Nephron progenitor cell (in vitro differentiated cells): ENCODE results near the gene UBE2E2.

Experiments used
- DNase-seq: peaks from one replicate; pipeline ENCODE4 v3.0.0; 2021
- H3K27ac Mint-ChIP-seq: 2 replicates; pipeline ENCODE4 v1.8.0; 2021; ENCODE audit warnings: mild to moderate bottlenecking, moderate library complexity, mixed read lengths
- H3K27me3 Mint-ChIP-seq: 2 replicates; pipeline ENCODE4 v1.8.0; 2021; ENCODE audit warnings: mild to moderate bottlenecking, low read depth, mixed read lengths; ENCODE audit not compliant: poor library complexity
- H3K36me3 Mint-ChIP-seq: 2 replicates; pipeline ENCODE4 v1.8.0; 2021; ENCODE audit warnings: low read depth, mixed read lengths
- H3K4me1 Mint-ChIP-seq: 2 replicates; pipeline ENCODE4 v1.8.0; 2021; ENCODE audit warnings: mixed read lengths
- H3K4me3 Mint-ChIP-seq: 2 replicates; pipeline ENCODE4 v1.8.0; 2021; ENCODE audit warnings: mild to moderate bottlenecking, moderate library complexity, mixed read lengths
- H3K9me3 Mint-ChIP-seq: 2 replicates; pipeline ENCODE4 v1.8.0; 2021; ENCODE audit warnings: mild to moderate bottlenecking, moderate library complexity, mixed read lengths
- CTCF ChIP-seq: fragments of 200-600 bp; sonication (generic); IDR thresholded peaks from 2 replicates; pipeline ENCODE4 v1.5.0; 2021; ENCODE audit warnings: antibody characterized with exemption

UBE2E2 gene

GRCh38 chr3:23601091-23601822 lies 398.1 kb downstream of the UBE2E2 start:
- Mint-ChIP-seq H3K36me3 (peaks cover 8% of the 10 kb centered on the region), H3K27ac (no peak overlapping the region), H3K4me1 (peaks cover 14% of the 10 kb centered on the region), H3K27me3 (no peaks in the 10 kb centered on the region), H3K9me3 (peaks cover 13% of the 10 kb centered on the region), H3K4me3 (no peak overlapping the region)
- no peak for DNase-seq
- no peak for TF ChIP-seq CTCF

GRCh38 chr3:23602971-23603370 lies 399.8 kb downstream of the UBE2E2 start:
- Mint-ChIP-seq H3K9me3 (peaks cover 5% of the 10 kb centered on the region), H3K4me1 (peaks cover 13% of the 10 kb centered on the region)
- TF ChIP-seq CTCF, result no peak

GRCh38 chr3:23607184-23607847 lies 404.2 kb downstream of the UBE2E2 start:
- no peak for DNase-seq
- H3K4me3 Mint-ChIP-seq, result no peak overlapping the region
- peaks cover 5% of the 10 kb centered on the region for H3K9me3 Mint-ChIP-seq
- no peaks in the 10 kb centered on the region for H3K27me3 Mint-ChIP-seq
- no peak overlapping the region for H3K27ac Mint-ChIP-seq
- H3K36me3 Mint-ChIP-seq, result no peaks in the 10 kb centered on the region
- peaks cover 24% of the 10 kb centered on the region for H3K4me1 Mint-ChIP-seq
- no peak for TF ChIP-seq CTCF

More at GRCh38 chr3:23602971-23603370, 399.8 kb downstream of the UBE2E2 start:
- Mint-ChIP-seq H3K36me3 (no peaks in the 10 kb centered on the region), H3K27me3 (no peaks in the 10 kb centered on the region), H3K4me3 (no peak overlapping the region), H3K27ac (peak overlapping the region; percentile 65)
- DNase-seq, result peak; percentile 49

GRCh38 chr3:23608650-23609049 lies 405.5 kb downstream of the UBE2E2 start:
- Mint-ChIP-seq H3K36me3 (no peaks in the 10 kb centered on the region), H3K27ac (no peak overlapping the region), H3K27me3 (no peaks in the 10 kb centered on the region), H3K9me3 (peaks cover 5% of the 10 kb centered on the region), H3K4me3 (no peak overlapping the region), H3K4me1 (peaks cover 28% of the 10 kb centered on the region)
- TF ChIP-seq CTCF, result no peak
- DNase-seq, result no peak

GRCh38 chr3:23611737-23612295 lies 408.7 kb downstream of the UBE2E2 start:
- no peak for DNase-seq
- no peak overlapping the region for H3K4me3 Mint-ChIP-seq
- H3K36me3 Mint-ChIP-seq, result no peaks in the 10 kb centered on the region

More at GRCh38 chr3:23611737-23612295, 408.7 kb downstream of the UBE2E2 start:
- no peaks in the 10 kb centered on the region for H3K27me3 Mint-ChIP-seq
- H3K27ac Mint-ChIP-seq, result peak overlapping the region; percentile 31
- H3K9me3 Mint-ChIP-seq, result no peaks in the 10 kb centered on the region
- TF ChIP-seq CTCF, result no peak
- peaks cover 15% of the 10 kb centered on the region for H3K4me1 Mint-ChIP-seq
